WTC11 (cell line): Measurements from ENCODE around the gene SINHCAF.

Experiments used
- TF ChIP-seq, protein P1 (sequence below): sonication (generic); formaldehyde crosslinking; IDR thresholded peaks from 2 replicates; pipeline ENCODE4 v1.8.0; 2022; ENCODE audit warnings: mild to moderate bottlenecking, missing genetic modification reagents
- TF ChIP-seq, protein P2 (sequence below): sonication (generic); formaldehyde crosslinking; IDR thresholded peaks from 2 replicates; pipeline ENCODE4 v1.8.1; 2023; ENCODE audit warnings: mild to moderate bottlenecking, missing genetic modification reagents

DNA sequence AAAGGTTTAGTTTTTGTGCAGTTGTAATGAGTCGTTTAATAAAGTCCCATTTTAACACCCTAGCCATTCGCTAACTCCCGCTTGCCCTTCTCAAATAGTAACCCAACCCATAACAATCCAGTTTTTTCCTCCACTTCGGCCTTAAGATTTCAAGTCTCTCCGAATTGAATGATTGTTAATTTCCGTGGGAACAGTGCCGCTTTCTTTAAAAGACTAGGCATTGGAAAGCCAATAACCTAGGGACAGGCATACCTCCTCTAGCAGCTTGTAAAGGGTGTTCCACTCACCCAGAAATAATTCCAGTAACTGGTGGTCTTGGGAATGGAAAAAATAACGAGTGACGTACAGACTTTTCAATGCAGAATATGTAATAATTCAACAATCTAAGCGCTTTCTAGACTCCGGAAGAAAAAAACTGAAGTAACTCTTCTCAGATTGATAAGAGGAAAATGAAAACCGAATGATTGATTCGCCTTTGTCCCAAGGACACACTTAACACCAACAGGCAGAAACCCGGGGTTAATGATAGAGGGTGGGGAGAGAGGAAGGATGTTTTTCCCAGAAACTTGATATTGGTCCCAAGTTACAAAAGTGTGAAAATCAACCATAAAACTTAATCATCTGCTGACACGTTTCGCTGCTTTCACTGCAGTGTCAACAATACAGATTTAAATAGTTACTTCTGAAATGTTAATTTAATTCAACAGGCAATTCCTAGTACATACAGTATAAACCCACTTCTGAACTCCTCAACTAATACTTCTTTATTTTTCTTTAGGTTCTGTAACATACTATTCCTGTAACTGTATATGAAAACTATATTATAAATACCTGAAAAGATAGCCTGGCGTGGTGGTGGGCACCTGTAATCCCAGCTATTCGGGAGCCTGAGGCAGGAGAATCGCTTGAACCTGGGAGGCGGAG, 1.0 kb upstream of the SINHCAF start:
- TF ChIP-seq, protein P1, sequence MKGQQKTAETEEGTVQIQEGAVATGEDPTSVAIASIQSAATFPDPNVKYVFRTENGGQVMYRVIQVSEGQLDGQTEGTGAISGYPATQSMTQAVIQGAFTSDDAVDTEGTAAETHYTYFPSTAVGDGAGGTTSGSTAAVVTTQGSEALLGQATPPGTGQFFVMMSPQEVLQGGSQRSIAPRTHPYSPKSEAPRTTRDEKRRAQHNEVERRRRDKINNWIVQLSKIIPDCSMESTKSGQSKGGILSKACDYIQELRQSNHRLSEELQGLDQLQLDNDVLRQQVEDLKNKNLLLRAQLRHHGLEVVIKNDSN (CRISPR knock-in tag), result no peak
- TF ChIP-seq, protein P2, sequence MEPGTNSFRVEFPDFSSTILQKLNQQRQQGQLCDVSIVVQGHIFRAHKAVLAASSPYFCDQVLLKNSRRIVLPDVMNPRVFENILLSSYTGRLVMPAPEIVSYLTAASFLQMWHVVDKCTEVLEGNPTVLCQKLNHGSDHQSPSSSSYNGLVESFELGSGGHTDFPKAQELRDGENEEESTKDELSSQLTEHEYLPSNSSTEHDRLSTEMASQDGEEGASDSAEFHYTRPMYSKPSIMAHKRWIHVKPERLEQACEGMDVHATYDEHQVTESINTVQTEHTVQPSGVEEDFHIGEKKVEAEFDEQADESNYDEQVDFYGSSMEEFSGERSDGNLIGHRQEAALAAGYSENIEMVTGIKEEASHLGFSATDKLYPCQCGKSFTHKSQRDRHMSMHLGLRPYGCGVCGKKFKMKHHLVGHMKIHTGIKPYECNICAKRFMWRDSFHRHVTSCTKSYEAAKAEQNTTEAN (CRISPR knock-in tag), result no peak
